GM19193 (cell line): ENCODE measurements around the gene GRK5.

Experiments
- POLR2A ChIP-seq: IDR thresholded peaks from 4 replicates; pipeline ENCODE4 v1.6.1; 2011; ENCODE audit not compliant: insufficient read depth, insufficient read length; ENCODE audit errors: extremely low read depth

Gene GRK5

GRCh38 chr10:119460369-119461195 is 253.2 kb downstream of the GRK5 start:
- no peak for TF ChIP-seq POLR2A

- no peak for TF ChIP-seq POLR2A
Observed at GRCh38 chr10:119461380-119461779, 254.0 kb downstream of the GRK5 start.

- no peak for TF ChIP-seq POLR2A
Observed at GRCh38 chr10:119461923-119462322, 254.6 kb downstream of the GRK5 start.

GRCh38 chr10:119462773-119463172 is 255.4 kb downstream of the GRK5 start:
- TF ChIP-seq POLR2A: no peak

- no peak for TF ChIP-seq POLR2A
Observed at GRCh38 chr10:119465085-119465484, 257.7 kb downstream of the GRK5 start.

- TF ChIP-seq POLR2A: no peak
Observed at GRCh38 chr10:119466076-119466475, 258.7 kb downstream of the GRK5 start.

- no peak for TF ChIP-seq POLR2A
Observed at GRCh38 chr10:119466655-119467054, 259.3 kb downstream of the GRK5 start.

GRCh38 chr10:119468542-119469324 is 261.4 kb downstream of the GRK5 start:
- TF ChIP-seq POLR2A: no peak

GRCh38 chr10:119469325-119469707 is 261.9 kb downstream of the GRK5 start:
- TF ChIP-seq POLR2A: no peak

- no peak for TF ChIP-seq POLR2A
Observed at GRCh38 chr10:119469846-119470245, 262.5 kb downstream of the GRK5 start.

- no peak for TF ChIP-seq POLR2A
Observed at GRCh38 chr10:119470920-119471702, 263.7 kb downstream of the GRK5 start.

- no peak for TF ChIP-seq POLR2A
Observed at GRCh38 chr10:119473771-119474170, 266.4 kb downstream of the GRK5 start.

GRCh38 chr10:119474606-119475005 is 267.2 kb downstream of the GRK5 start:
- no peak for TF ChIP-seq POLR2A

GRCh38 chr10:119477444-119477843 is 270.1 kb downstream of the GRK5 start:
- no peak for TF ChIP-seq POLR2A
